Endodermal cell (in vitro differentiated cells): Measurements from ENCODE around the gene SFMBT2. TPM values are rescaled to one million over a fixed set of nuclear protein-coding genes. Genes with fewer than 3 reads are reported as not detected.

Experiments used
- DNase-seq: peaks from one replicate; pipeline ENCODE4 v3.0.0-alpha.2; 2017
- H3K27ac ChIP-seq: 2 replicates; pipeline ENCODE4 v1.5.1; 2013; ENCODE audit warnings: mild to moderate bottlenecking, low read depth, low read length, moderate library complexity
- H3K27me3 ChIP-seq: 2 replicates; pipeline ENCODE4 v1.6.1; 2013; ENCODE audit warnings: mild to moderate bottlenecking, low read length, moderate library complexity; ENCODE audit not compliant: insufficient read depth, control insufficient read depth, poor library complexity, severe bottlenecking
- H3K36me3 ChIP-seq: 2 replicates; pipeline ENCODE4 v1.7.0; 2013; ENCODE audit warnings: mild to moderate bottlenecking, low read length, moderate library complexity; ENCODE audit not compliant: control insufficient read depth, insufficient read depth
- H3K4me1 ChIP-seq: one replicate; pipeline ENCODE4 v1.7.0; 2013; ENCODE audit warnings: low read length; ENCODE audit not compliant: control insufficient read depth, insufficient read depth
- H3K4me3 ChIP-seq: 2 replicates; pipeline ENCODE4 v1.5.1; 2013; ENCODE audit warnings: mild to moderate bottlenecking, low read length, moderate library complexity
- H3K9ac ChIP-seq: 2 replicates; pipeline ENCODE4 v1.6.1; 2013; ENCODE audit warnings: mild to moderate bottlenecking, low read length, moderate library complexity; ENCODE audit not compliant: poor library complexity, severe bottlenecking; ENCODE audit errors: extremely low read depth
- H3K9me3 ChIP-seq: 2 replicates; pipeline ENCODE4 v1.6.1; 2013; ENCODE audit warnings: mild to moderate bottlenecking, low read length, moderate library complexity; ENCODE audit not compliant: control insufficient read depth
- H3K27ac Mint-ChIP-seq: 2 replicates; pipeline ENCODE4 v1.8.0; 2020; ENCODE audit warnings: mixed read lengths
- H3K27me3 Mint-ChIP-seq: 2 replicates; pipeline ENCODE4 v1.8.0; 2021; ENCODE audit warnings: mild to moderate bottlenecking, mixed read lengths; ENCODE audit not compliant: insufficient read depth
- H3K36me3 Mint-ChIP-seq: 2 replicates; pipeline ENCODE4 v1.8.0; 2020; ENCODE audit warnings: low read depth, mixed read lengths
- H3K4me1 Mint-ChIP-seq: 2 replicates; pipeline ENCODE4 v1.8.0; 2020; ENCODE audit warnings: mixed read lengths
- H3K4me3 Mint-ChIP-seq: 2 replicates; pipeline ENCODE4 v1.8.0; 2020; ENCODE audit warnings: mild to moderate bottlenecking, moderate library complexity, mixed read lengths
- H3K9me3 Mint-ChIP-seq: 2 replicates; pipeline ENCODE4 v1.8.0; 2020; ENCODE audit warnings: mild to moderate bottlenecking, mixed read lengths
- CTCF ChIP-seq: fragments of 200-600 bp; sonication (generic); conservative IDR thresholded peaks from 2 replicates; pipeline ENCODE4 v1.5.0; 2021; ENCODE audit warnings: antibody characterized with exemption, mild to moderate bottlenecking
- WGBS, 2 experiments: methylation state at CpG; one replicate each; pipeline versions ENCODE4 v1.1.5 to v1.1.7; 2013; ENCODE audit warnings: missing lambda C conversion rate in 2 of 2, mixed read lengths in 1 of 2; ENCODE audit not compliant: insufficient coverage in 1 of 2, insufficient read length in 1 of 2; 5-methylcytosine and 5-hydroxymethylcytosine counted together
- total RNA-seq, 2 donors: library from RNA; stranded (reverse); fragmentation: NEBNext Ultra II Directional in 1 of 2; extraction: Animal tissue kit (Norgen Biotek cat#: 25700) in 1 of 2; gene quantifications; 2 replicates in 1 of 2; 3 replicates in 1 of 2; pipeline ENCODE4 v1.2.1, GENCODE V29; 2021

Gene SFMBT2
- total RNA-seq, 2 donors from 2014 or later: 3.9 to 5.3 TPM

DNA sequence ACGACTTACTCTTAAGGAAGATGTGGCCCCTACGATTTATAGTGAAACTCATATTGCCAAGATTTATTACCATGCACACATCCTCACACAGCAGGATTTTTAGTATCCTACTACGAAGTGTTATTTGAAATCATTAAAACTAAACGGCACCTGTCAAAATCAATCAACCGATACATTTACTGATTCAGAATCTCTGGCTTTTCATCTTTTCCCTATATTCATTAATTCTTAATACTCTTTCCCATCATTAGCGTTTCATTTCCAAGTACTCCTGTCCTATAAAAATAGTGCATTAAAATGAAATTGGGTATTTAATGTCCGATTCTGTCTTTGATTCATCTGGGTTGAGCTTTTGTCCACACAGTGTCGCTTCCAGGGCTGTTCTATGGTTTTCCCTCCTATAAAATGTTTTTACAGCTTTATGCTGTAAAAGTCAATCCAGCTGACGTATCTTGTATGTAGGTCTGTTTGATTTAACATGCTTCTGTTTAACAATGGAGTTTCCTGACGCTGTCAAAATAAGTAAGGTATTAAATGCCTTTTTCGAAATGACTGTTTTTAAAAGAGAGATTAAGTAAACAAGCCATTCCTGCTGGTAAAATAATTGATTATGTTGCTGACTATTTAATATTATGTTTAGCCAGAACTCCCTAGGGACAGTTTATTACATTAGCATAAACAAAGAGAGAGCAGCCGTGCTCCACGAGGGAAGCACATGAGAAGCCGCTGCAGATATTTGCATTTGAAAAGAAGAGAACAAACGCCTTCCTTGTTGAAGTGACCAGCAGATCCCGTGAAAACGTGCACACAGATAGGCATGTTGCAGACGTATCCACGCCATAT is 22.3 kb upstream of the SFMBT2 start:
- H3K4me1 Mint-ChIP-seq: peaks cover 13% of the 10 kb centered on the region
- no peak overlapping the region for H3K4me3 ChIP-seq
- WGBS, 2 experiments: 69% methylated on average over 12 to 19 of the region's 19 CpGs

DNA sequence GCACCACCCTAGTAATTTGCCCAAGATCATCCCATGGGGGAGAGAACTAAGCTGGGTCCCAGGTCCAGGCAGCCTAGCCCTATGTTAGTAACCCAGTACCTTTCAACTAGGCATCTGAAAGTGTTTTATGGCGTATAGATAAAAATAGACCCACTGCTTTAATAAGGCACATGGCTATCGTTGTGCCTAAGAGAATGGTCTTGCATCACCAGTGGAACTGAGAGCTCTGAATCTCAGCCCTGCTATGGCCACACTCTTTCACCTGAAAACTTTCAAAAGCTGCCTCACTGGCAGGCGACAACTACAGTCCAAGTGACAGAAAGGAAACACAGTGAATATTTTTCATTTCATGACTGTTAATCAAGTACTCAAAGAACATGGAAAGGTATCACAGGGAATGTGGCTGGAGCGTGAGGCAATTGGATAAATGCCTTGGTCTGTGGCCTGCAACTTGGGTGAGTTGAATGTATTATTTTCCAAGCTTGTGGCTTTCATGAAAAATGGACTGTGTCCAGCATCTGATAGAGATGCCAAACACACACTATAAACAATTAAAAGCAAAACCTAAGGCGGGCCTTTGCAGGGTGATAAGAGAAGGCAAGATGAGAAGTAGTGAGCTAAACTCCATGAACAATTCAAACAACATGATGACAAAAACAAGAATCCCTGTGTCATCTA is 18.0 kb upstream of the SFMBT2 start:
- no peaks in the 10 kb centered on the region for H3K27me3 ChIP-seq
- H3K9me3 ChIP-seq: no peaks in the 10 kb centered on the region
- H3K4me1 ChIP-seq: no peaks in the 10 kb centered on the region
- Mint-ChIP-seq H3K4me1 (peaks cover 25% of the 10 kb centered on the region), H3K4me3 (no peak overlapping the region), H3K27ac (no peak overlapping the region), H3K27me3 (peaks cover 8% of the 10 kb centered on the region), H3K36me3 (no peaks in the 10 kb centered on the region), H3K9me3 (no peaks in the 10 kb centered on the region)
- 92 to 96% methylated on average over 3 to 5 of the region's 5 CpGs for WGBS, 2 experiments
- no peaks in the 10 kb centered on the region for H3K36me3 ChIP-seq
- no peak overlapping the region for H3K27ac ChIP-seq
- no peak for DNase-seq
- H3K4me3 ChIP-seq: no peak overlapping the region
- no peak for TF ChIP-seq CTCF
- no peak overlapping the region for H3K9ac ChIP-seq

More for the DNA sequence above, 22.3 kb upstream of the SFMBT2 start:
- Histone ChIP-seq H3K4me1 (no peaks in the 10 kb centered on the region), H3K9me3 (no peaks in the 10 kb centered on the region), H3K36me3 (no peaks in the 10 kb centered on the region), H3K9ac (no peak overlapping the region), H3K27ac (peak overlapping the region; percentile 39), H3K27me3 (no peaks in the 10 kb centered on the region)
- Mint-ChIP-seq H3K9me3 (no peaks in the 10 kb centered on the region), H3K27me3 (peaks cover 7% of the 10 kb centered on the region), H3K27ac (no peak overlapping the region), H3K4me3 (no peak overlapping the region), H3K36me3 (no peaks in the 10 kb centered on the region)
- no peak for DNase-seq
- no peak for TF ChIP-seq CTCF

- Histone ChIP-seq H3K9me3 (no peaks in the 10 kb centered on the region), H3K27me3 (peaks cover 1% of the 10 kb centered on the region), H3K4me3 (no peak overlapping the region), H3K36me3 (no peaks in the 10 kb centered on the region), H3K9ac (no peak overlapping the region), H3K4me1 (peaks cover 8% of the 10 kb centered on the region), H3K27ac (no peak overlapping the region)
- peaks cover 11% of the 10 kb centered on the region for H3K27me3 Mint-ChIP-seq
- no peak for TF ChIP-seq CTCF
- H3K36me3 Mint-ChIP-seq: no peaks in the 10 kb centered on the region
- no peak overlapping the region for H3K4me3 Mint-ChIP-seq
- no peak overlapping the region for H3K27ac Mint-ChIP-seq
- DNase-seq: no peak
- H3K4me1 Mint-ChIP-seq: peaks cover 29% of the 10 kb centered on the region
- H3K9me3 Mint-ChIP-seq: no peaks in the 10 kb centered on the region
- WGBS, 2 experiments: 89 to 90% methylated on average over 2 to 4 of the region's 4 CpGs
Observed at GRCh38 chr10:7426349-7426748, 15.5 kb upstream of the SFMBT2 start.
